HL-60/S4 treated with retinoic acid at 250 ng/mL for 4 days and 3 days (cell line): ENCODE results near the gene CSMD2.

Experiments
- in situ Hi-C: fragments of 300-500 bp; cut with MboI; formaldehyde crosslinking; loops from 2 replicates; pipeline ENCODE4 v1.7.0; 2022; ENCODE audit warnings: low sequenced_read_pairs

CSMD2 gene

DNA sequence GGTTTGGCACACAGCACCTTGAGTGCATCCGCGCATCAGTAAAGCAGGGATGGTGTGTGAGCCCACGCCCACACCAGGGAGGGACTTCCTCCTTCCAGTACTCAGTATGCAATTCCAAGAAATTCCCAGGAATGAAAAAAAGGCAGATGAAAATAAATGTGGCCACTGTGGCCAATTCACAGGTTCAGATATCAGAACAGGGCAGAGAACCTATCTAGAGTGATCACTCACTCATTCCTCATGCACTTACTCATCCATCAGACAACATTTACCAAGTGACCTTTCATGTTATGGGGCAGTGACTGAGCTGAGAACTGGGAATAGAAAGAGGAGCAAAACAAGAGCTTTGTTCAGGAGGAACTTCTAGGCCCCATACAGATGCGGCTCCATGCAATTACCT, 578.9 kb downstream of the CSMD2 start:
- in situ Hi-C loops = no loop called here

- in situ Hi-C loops = no loop called here
Observed at GRCh38 chr1:33583567-33583966, 581.5 kb downstream of the CSMD2 start.

GRCh38 chr1:33578557-33579448, 586.2 kb downstream of the CSMD2 start:
- in situ Hi-C loops = no loop called here

GRCh38 chr1:33577663-33578062, 587.4 kb downstream of the CSMD2 start:
- in situ Hi-C loops = no loop called here

DNA sequence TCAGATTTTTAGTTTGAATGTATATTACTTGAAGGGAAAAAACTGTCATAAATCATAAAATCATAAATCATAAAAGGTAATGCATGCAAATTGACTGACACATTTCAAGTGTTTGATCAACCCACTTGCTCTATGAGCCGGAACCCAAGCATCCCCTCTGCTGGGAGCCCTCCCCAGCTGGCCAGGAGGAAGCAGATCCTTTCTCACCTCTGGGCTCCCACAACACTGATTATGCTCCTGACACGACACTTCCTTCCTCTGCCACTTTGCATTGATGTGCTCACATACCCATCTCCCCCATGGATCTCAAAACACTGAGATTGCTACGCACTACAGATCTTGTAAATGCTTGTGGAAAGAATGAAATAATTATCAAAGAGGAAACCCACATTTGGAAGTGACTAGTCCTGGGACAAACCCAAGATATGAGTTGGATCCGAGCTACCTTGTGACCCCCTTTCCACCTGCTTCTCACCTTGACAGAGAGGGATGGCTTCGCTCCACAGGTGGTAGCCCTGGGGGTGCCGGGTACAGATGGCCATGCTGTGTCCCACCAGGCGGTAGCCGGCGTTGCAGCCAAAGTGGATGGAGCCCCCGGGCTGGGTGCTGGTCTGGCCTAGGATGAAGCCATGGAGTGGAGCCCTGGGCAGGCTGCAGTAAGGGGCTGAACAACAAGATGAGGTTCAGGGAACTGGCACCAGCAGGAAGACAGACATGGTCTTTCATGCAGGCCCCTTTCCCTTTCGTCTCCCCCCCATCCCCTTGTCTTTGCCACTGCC, 588.0 kb downstream of the CSMD2 start:
- in situ Hi-C loops = no loop called here

DNA sequence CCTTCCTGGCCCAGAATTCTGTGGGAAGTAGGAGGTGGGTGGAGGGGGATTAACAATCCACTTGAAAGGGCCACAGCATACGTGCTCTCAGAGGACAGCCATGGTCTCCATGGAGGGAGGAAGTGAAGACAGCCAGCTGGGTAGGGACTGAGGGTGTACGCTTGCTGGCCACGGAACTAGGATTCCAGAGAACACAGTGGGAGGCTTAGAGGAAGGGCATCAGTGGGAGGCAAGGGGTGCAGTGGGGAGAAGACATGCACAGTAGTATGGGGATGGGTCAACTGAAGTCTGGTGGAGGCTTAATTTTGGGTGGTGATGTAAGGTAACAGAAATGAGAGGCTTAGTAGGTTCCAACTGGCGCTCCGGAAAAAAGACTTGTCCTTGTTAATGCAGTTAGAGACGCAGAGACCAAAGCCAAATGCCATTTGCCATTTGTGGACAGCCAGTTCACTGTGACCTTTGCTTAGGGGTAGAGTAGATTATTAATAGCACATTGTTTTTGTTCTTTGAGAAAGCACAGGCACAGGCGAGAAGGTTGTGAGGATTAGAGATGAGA, 589.6 kb downstream of the CSMD2 start:
- in situ Hi-C loops = no loop called here

DNA sequence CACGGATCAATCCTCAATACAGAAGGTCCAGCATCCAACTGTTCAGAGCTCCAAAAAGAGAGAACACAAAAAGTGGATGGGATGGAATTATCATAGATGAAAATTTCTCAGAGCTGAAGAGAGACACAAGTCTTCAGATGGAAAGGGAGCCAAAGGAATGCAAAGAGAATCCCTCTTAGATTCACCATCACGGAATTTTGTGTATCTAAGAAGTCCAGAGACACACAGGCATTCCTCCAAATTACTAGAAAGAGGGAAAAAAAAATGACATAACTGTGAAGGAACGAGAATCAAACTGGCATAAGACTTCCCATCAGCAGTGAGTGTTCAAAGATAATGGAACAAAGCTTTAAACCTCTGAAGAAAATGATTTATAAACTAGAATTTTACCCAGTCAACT, 591.4 kb downstream of the CSMD2 start:
- in situ Hi-C loops = no loop called here

GRCh38 chr1:33572387-33572786, 592.6 kb downstream of the CSMD2 start:
- in situ Hi-C loops = no loop called here

- in situ Hi-C loops = no loop called here
Observed at GRCh38 chr1:33569331-33569730, 595.7 kb downstream of the CSMD2 start.

DNA sequence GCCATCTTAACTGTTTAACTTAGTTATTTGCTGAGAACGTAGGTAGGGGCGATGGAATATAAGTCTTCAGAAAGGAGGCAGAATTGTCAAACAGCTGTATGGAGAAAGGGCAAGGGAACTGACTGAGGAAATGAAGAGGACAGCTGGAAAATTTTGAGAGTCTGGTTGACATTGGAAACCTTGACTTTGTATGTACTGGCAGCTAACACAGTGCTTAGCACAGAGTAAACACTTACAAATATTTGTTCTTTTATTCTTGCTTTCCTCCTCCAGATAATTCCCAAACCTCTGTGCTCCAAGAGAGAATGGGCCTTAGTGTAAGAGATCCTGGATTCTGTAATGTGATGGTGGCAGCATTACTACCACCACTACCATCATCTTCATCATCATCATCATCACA, 601.3 kb downstream of the CSMD2 start:
- in situ Hi-C loops = no loop called here

DNA sequence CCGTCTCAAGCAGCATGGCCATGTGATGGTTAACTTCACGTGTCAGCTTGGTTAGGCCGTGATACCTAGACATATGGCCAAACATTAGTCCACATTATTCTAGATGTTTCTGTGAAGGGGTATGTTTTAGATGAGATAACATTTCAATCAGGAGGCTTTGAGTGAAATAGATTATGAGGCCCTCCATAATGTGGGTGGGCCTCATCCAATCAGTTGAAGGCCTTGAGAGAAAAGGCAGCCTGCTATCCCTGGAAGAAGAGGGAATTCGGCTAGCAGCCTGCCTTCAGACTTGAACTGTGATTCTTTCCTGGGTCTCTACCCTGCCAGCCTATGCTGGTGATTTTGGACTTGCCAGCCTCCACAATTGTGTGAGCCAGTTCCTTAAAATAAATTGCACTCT, 602.5 kb downstream of the CSMD2 start:
- in situ Hi-C loops = no loop called here

- in situ Hi-C loops = no loop called here
Observed at GRCh38 chr1:33561576-33561975, 603.5 kb downstream of the CSMD2 start.

DNA sequence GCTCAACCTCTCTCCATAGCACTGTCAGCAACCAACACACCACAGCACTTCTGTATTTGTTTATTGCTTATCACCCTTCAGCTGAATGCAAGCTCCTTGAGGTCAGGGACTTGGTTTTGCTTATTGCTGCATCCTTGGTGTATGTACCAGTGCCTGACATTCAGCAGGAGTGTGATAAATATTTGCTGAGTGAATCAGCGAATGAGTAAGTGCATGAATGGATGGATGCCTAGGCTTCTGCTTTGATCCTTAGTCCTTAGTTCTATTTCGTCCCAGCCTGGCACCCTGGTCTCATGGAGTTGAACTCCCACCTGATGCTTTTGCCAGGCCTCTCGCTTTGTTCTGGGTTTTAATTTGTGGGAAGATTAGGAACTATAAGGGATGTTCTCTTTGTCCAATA, 604.4 kb downstream of the CSMD2 start:
- in situ Hi-C loops = no loop called here

GRCh38 chr1:33548721-33549120, 616.3 kb downstream of the CSMD2 start:
- in situ Hi-C loops = no loop called here

DNA sequence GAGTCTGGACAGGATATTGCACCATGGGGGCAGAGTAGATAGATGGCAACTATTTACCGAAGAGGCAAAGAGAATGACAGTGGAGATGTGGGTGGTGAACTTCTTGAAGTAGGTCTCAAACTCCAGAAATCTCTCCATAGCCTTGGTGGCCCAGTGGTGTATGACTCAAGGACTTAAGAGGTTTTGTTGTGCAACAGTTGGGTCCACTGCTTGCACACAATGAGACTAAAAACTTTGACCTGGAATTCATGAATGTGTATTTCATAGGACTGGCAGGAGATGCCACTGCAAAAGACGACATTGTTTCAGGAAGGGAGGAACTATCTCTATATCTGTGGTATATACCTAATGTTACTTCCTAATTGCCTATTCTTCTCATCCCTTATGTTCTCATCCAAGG, 616.7 kb downstream of the CSMD2 start:
- in situ Hi-C loops = no loop called here

DNA sequence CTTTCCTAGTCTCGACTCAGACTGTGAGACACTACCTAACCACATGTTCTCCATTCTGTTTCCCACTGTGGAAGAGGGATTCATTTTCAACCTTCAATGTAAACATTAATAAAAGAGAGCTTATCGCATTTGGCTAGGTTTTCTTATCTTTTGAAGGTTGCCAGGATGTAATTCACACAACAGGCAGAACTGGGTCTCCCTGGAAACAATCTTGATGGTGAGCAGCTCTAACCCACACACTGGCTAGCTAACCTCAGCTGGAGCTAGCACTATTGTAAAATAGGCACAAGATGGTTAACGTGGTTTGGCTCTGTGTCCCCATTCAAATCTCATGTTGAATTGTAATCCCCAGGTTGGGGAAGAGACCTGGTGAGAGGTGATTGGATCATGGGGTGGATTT, 617.5 kb downstream of the CSMD2 start:
- in situ Hi-C loops = no loop called here

DNA sequence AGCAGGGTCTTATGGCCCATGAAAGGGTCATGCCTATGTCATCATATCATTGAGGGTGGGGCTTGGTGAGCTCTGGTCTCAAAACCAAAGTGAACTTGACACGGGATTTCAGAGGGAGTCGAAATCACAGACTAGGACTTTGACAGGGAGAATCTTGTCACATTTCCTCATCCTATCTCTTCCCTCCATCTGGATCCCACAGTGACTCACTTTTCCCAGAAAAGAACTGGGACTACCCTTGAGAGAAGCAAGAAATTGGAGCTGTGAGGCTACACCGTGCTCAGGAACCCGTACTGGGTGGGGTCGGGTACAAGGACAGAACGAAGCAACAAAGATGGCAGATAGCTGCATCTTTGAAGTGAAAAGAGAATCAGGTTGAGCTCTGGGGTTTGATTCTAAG, 623.1 kb downstream of the CSMD2 start:
- in situ Hi-C loops = no loop called here

- in situ Hi-C loops = no loop called here
Observed at GRCh38 chr1:33537885-33538284, 627.1 kb downstream of the CSMD2 start.

DNA sequence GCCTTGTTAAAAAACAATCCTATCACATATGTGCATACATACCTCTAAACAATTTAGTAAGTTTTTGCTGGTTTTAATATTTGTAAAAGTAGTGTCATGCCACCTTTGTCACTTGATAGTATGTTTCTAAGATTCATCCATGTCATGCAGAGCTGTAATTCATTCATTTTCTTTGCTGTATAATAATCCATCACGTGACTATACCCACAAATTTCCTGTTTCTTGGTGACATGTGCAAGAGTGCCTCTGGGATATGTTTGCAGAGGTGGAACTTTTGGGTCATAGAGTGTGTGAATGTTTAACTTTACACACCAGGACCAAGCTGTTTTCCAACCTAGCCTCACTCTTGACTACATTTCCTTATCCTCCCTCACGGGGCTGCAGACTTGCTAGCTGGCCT, 629.7 kb downstream of the CSMD2 start:
- in situ Hi-C loops = no loop called here

DNA sequence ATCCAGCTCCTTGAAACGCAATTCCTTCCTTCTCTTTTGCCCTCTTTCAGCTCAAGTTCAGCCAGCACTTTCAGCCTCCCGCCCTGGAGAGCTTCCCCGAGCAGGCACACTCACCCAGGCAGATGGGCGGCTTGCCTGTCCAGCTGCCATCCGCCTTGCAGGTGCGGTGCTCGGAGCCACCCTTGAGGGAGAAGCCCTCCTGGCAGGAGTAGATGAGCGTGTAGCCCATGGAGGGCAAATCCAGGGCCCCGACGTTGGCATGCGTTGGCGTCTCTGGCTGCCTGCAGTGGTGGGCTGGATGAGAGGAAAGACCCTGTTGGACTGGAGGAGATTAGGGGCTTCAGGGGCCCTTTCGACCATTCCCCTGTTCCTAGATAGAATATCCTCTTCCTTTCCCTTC, 632.1 kb downstream of the CSMD2 start:
- in situ Hi-C loops = no loop called here

DNA sequence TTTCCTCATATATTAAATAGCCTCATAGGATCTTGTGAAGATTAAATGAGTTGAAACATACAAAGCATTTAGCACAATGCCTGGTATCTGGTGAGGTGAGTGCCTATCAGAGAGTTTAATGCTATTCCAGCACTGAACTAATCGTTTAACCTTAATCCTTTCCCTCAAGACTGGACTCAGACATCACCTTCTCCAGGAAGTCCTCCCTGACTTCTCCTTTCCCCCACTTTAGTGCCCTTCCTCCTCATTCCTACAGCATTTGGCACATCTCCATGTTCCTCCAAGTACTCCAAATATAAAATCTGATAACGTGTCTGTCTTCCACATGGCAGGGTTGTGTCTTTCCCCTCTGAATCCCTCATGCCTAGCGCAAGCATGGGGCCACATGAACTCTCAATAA, 632.8 kb downstream of the CSMD2 start:
- in situ Hi-C loops = no loop called here

GRCh38 chr1:33529957-33530356, 635.1 kb downstream of the CSMD2 start:
- in situ Hi-C loops = no loop called here
